SK-N-SH treated with all-trans-retinoic acid at 6 μM for 48 hours (cell line): ENCODE results near the gene RASSF4.

Experiments
- ATAC-seq: fragments of 200-7000 bp; cut with Tn5 transposase; 3 replicates; pipeline ENCODE4 v1.9.1; 2020; ENCODE audit warnings: mild to moderate bottlenecking, moderate library complexity
- ARNTL ChIP-seq: fragments of 450-650 bp; formaldehyde crosslinking; IDR thresholded peaks from 2 replicates; pipeline ENCODE4 v1.5.0; 2020; ENCODE audit warnings: low read depth, mild to moderate bottlenecking, moderate library complexity, borderline replicate concordance
- BACH2 ChIP-seq: fragments of 250-450 bp; sonication (Bioruptor Pico); IDR thresholded peaks from 2 replicates; pipeline ENCODE4 v1.9.0; 2021; ENCODE audit warnings: mild to moderate bottlenecking, borderline replicate concordance
- CREB5 ChIP-seq: fragments of 250-450 bp; sonication (Bioruptor Pico); IDR thresholded peaks from 2 replicates; pipeline ENCODE4 v1.5.1; 2020; ENCODE audit warnings: low read depth, mild to moderate bottlenecking, moderate library complexity
- CSDC2 ChIP-seq: fragments of 250-450 bp; sonication (Bioruptor Pico); IDR thresholded peaks from 2 replicates; pipeline ENCODE4 v1.5.0; 2020; ENCODE audit warnings: mild to moderate bottlenecking, moderate library complexity
- CSRNP3 ChIP-seq: fragments of 250-450 bp; sonication (Bioruptor Pico); IDR thresholded peaks from 2 replicates; pipeline ENCODE4 v1.5.1; 2021; ENCODE audit warnings: mild to moderate bottlenecking, moderate library complexity
- ESRRG ChIP-seq: fragments of 250-450 bp; sonication (Bioruptor Pico); IDR thresholded peaks from 2 replicates; pipeline ENCODE4 v1.6.1; 2021; ENCODE audit warnings: mild to moderate bottlenecking
- GLIS3 ChIP-seq: fragments of 250-450 bp; sonication (Bioruptor Pico); IDR thresholded peaks from 2 replicates; pipeline ENCODE4 v1.5.0; 2020; ENCODE audit warnings: mild to moderate bottlenecking, moderate library complexity
- ISL1 ChIP-seq: fragments of 250-450 bp; sonication (Bioruptor Pico); IDR thresholded peaks from 2 replicates; pipeline ENCODE4 v2.1.2; 2022; ENCODE audit warnings: mild to moderate bottlenecking, moderate library complexity
- OSR1 ChIP-seq: fragments of 250-450 bp; sonication (Bioruptor Pico); IDR thresholded peaks from 2 replicates; pipeline ENCODE4 v1.8.0; 2022; ENCODE audit warnings: moderate library complexity, mild to moderate bottlenecking, inconsistent platforms
- POU6F1 ChIP-seq: fragments of 250-450 bp; sonication (Bioruptor Pico); IDR thresholded peaks from 2 replicates; pipeline ENCODE4 v1.8.0; 2021; ENCODE audit warnings: low read depth, mild to moderate bottlenecking, moderate library complexity, borderline replicate concordance
- RARB ChIP-seq: fragments of 250-450 bp; sonication (Bioruptor Pico); IDR thresholded peaks from 2 replicates; pipeline ENCODE4 v1.8.0; 2021; ENCODE audit warnings: mild to moderate bottlenecking, moderate library complexity
- SNAI2 ChIP-seq: fragments of 250-450 bp; sonication (Bioruptor Pico); IDR thresholded peaks from 2 replicates; pipeline ENCODE4 v1.5.0; 2020; ENCODE audit warnings: mild to moderate bottlenecking, moderate library complexity
- TCF4 ChIP-seq: fragments of 250-450 bp; sonication (Bioruptor Pico); IDR thresholded peaks from 2 replicates; pipeline ENCODE4 v1.8.0; 2021; ENCODE audit warnings: mild to moderate bottlenecking, moderate library complexity, borderline replicate concordance
- TOX ChIP-seq: fragments of 250-450 bp; sonication (Bioruptor Pico); IDR thresholded peaks from 2 replicates; pipeline ENCODE4 v1.8.0; 2021; ENCODE audit warnings: mild to moderate bottlenecking, moderate library complexity, borderline replicate concordance
- TSHZ2 ChIP-seq: fragments of 250-450 bp; sonication (Bioruptor Pico); IDR thresholded peaks from 2 replicates; pipeline ENCODE4 v1.5.0; 2020; ENCODE audit warnings: mild to moderate bottlenecking, moderate library complexity
- ZC3H10 ChIP-seq: fragments of 250-450 bp; sonication (Bioruptor Pico); IDR thresholded peaks from 2 replicates; pipeline ENCODE4 v1.5.1; 2021; ENCODE audit warnings: mild to moderate bottlenecking, moderate library complexity
- ZFP30 ChIP-seq: fragments of 450-650 bp; formaldehyde crosslinking; IDR thresholded peaks from 2 replicates; pipeline ENCODE4 v1.5.0; 2022; ENCODE audit warnings: mild to moderate bottlenecking, moderate library complexity
- ZNF70 ChIP-seq: fragments of 450-650 bp; formaldehyde crosslinking; IDR thresholded peaks from 2 replicates; pipeline ENCODE4 v1.5.0; 2020; ENCODE audit warnings: mild to moderate bottlenecking, moderate library complexity
- ZNF8 ChIP-seq: fragments of 450-650 bp; formaldehyde crosslinking; IDR thresholded peaks from 2 replicates; pipeline ENCODE4 v1.5.0; 2020; ENCODE audit warnings: mild to moderate bottlenecking, moderate library complexity
- TF ChIP-seq, protein P1 (sequence below): fragments of 250-450 bp; sonication (Bioruptor Pico); IDR thresholded peaks from 2 replicates; pipeline ENCODE4 v1.8.0; 2020; ENCODE audit warnings: mild to moderate bottlenecking, moderate library complexity, borderline replicate concordance

RASSF4 gene

GRCh38 chr10:44971935-44972757, 12.5 kb downstream of the RASSF4 start:
- no peak for ATAC-seq
- TF ChIP-seq CSRNP3 (CRISPR knock-in tag): no peak
- no peak for TF ChIP-seq POU6F1 (CRISPR knock-in tag)
- no peak for TF ChIP-seq CSDC2 (CRISPR knock-in tag)
- no peak for TF ChIP-seq BACH2 (CRISPR knock-in tag)
- TF ChIP-seq SNAI2: no peak
- TF ChIP-seq, protein P1, sequence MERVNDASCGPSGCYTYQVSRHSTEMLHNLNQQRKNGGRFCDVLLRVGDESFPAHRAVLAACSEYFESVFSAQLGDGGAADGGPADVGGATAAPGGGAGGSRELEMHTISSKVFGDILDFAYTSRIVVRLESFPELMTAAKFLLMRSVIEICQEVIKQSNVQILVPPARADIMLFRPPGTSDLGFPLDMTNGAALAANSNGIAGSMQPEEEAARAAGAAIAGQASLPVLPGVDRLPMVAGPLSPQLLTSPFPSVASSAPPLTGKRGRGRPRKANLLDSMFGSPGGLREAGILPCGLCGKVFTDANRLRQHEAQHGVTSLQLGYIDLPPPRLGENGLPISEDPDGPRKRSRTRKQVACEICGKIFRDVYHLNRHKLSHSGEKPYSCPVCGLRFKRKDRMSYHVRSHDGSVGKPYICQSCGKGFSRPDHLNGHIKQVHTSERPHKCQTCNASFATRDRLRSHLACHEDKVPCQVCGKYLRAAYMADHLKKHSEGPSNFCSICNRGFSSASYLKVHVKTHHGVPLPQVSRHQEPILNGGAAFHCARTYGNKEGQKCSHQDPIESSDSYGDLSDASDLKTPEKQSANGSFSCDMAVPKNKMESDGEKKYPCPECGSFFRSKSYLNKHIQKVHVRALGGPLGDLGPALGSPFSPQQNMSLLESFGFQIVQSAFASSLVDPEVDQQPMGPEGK (CRISPR knock-in tag): no peak

GRCh38 chr10:44972874-44973306, 13.3 kb downstream of the RASSF4 start:
- ATAC-seq: no peak
- TF ChIP-seq ESRRG (CRISPR knock-in tag) (no peak), OSR1 (CRISPR knock-in tag) (no peak), TCF4 (CRISPR knock-in tag) (no peak), BACH2 (CRISPR knock-in tag) (no peak), CREB5 (CRISPR knock-in tag) (no peak), POU6F1 (CRISPR knock-in tag) (no peak), ARNTL (CRISPR knock-in tag) (no peak), TOX (no peak), TSHZ2 (no peak), ISL1 (no peak), GLIS3 (CRISPR knock-in tag) (no peak), CSDC2 (CRISPR knock-in tag) (no peak), RARB (no peak), ZNF70 (CRISPR knock-in tag) (no peak), ZNF8 (no peak), ZC3H10 (CRISPR knock-in tag) (no peak), ZFP30 (CRISPR knock-in tag) (no peak), CSRNP3 (CRISPR knock-in tag) (no peak), SNAI2 (no peak)
- TF ChIP-seq, protein P1 (CRISPR knock-in tag): no peak
- TF ChIP-seq, all 23 proteins: peak for 0
